NCI-H446 (cell line): ENCODE data around the gene KIF1B.
"Not testable (repeated sequence)": the region's sequence is repeated elsewhere in the genome, so short reads cannot be mapped to it uniquely, and the experiment has no call there.

Source experiments
- DNase-seq, 2 experiments: peaks; one replicate each; lab custom pipeline; 2025; lab: John Stamatoyannopoulos, UW

KIF1B gene

DNA sequence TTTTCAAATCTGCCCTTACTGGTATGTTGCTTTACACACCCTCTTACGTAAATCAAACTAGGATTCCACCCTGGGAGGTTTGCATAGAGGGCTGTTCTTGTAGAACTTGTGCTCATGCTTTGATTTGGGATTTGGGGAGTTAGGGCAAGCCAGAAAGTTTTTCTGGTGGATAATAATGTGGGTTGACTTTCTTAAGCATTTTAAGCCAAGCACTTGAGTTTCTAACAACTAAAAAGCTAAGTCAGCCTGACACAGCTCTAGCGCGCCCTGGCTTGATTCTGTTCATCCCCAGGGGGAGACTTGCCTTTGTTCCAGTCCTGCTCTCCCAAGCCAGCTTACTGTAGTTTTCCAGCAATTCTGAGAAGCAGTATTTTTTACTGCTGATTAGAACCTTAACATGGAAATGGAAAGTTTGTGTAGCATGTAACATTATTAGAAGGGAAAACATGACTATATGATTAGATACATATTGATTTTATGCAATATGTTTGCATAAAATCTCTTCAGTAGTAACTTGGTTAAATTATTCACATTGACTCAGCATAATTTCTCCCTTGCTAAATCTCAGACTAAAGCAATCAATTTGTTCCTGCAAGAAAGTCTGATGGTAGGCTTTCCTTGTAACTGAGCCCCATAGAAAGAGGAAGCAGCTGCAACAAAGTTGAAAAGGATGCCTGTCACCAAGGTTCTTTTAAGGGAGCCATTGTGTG lies 177.5 kb downstream of the KIF1B start:
- DNase-seq, result no peak

- DNase-seq, result no peak
These were observed 178.0 kb downstream of the KIF1B start for GRCh38 chr1:10388387-10388715.

- no peak for DNase-seq
These were observed 179.1 kb downstream of the KIF1B start for GRCh38 chr1:10389271-10389973.

GRCh38 chr1:10396870-10397269 lies 186.5 kb downstream of the KIF1B start:
- no peak for DNase-seq

DNA sequence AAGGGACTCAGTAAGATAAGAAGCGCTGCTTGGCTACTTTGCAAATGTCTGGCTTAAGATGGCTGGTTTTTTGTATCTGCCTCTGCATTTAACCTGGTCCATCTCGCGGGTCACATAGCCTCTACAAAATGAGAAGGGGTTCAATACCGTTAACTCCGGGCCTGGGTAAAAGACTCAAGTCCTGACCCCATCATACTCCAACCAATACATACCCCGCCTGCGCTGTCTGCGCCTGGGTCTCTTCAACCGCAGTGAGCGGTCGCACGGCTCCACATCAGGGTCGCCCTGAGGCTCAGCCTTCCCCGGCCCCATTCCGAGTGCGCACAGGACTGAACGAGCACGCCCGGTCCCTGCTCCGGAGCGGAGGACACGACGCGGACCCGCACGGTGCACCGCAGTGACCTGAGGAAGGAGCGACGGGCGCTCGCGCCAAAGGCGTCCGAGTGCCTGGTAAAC lies 187.9 kb downstream of the KIF1B start:
- no peak for DNase-seq

DNA sequence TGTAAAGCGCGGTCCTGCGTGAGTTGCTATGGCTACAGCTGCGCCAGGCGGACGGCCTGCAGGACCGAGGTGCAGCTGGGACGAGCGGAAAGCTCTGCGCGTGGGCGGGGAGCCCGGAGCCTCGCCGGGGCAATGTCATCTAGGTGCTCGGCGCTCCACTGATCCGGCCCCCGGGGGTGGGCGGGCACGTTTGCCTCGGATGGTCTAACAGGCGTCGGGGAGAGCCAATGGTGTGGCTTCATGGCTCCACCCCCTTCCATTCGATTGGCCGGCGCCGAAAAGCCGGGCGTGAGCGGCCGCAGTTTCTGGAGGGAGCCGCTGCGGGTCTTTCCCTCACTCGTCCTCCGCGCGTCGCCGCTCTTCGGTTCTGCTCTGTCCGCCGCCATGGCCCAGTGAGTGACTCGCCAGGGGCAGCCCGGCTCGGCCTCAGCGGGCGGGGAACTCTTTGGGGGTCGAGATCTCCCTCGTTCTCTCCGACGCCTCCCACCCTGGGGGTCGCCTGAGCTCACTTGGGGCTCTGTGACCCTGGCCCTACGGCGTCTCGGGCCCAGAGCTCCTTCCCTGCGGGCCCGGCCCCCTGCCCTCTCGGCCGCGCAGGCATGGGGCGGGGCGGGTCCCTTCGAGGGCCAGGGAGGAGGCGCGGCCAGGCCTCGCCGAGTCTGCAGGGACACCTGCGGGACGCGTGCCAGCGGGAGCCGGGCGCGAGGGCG lies 188.5 kb downstream of the KIF1B start, which contains the start of gene PGD:
Gene PGD, plus strand, starts transcription at position 331 of the 710 bp plus-strand sequence. Its CDS starts 54 bp downstream, at position 385.
- peak; percentile 97 to 99 for DNase-seq

GRCh38 chr1:10399444-10399941 lies 189.1 kb downstream of the KIF1B start:
- no peak for DNase-seq

DNA sequence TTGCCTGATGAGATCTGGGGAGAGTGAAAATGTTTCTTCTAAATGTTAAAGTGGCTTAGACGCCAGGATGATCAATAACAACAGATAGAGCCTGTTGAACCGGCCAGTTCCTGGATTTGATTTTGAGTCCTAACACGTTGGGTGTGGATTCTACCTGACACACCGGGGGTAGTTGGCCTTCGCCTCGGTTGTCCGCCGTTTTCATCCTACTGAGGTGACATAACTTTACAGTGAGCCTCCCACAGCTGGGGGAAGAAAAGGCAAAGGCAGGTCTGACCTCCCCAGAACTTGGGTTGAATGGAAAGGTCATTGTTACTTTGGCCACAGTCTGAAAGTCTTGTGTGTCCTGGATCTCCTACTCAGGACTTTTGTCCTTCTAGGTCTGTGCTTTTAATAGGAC lies 189.6 kb downstream of the KIF1B start:
- DNase-seq, result no peak

DNA sequence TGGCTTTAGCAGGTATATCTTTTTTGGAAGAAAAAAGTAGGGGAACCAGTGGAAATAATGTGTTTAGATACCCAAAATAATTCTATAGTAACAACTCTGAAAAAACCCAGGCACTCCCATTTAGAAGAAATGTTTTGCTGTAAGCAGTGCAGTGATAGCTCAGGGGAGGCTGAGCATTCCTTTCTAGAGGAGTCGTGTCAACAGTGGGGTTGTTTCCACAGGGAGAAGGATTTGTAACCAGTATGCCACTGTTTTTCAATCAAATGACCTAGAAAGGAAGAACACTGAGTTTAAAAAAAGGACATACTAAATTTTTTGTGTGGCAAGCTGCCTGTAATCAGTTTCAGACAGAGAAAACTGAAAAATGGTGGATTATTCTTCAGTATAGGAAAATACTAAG lies 190.9 kb downstream of the KIF1B start:
- no peak for DNase-seq

GRCh38 chr1:10402729-10403274 lies 192.4 kb downstream of the KIF1B start:
- no peak for DNase-seq

- no peak for DNase-seq
These were observed 196.8 kb downstream of the KIF1B start for GRCh38 chr1:10407201-10407600.

DNA sequence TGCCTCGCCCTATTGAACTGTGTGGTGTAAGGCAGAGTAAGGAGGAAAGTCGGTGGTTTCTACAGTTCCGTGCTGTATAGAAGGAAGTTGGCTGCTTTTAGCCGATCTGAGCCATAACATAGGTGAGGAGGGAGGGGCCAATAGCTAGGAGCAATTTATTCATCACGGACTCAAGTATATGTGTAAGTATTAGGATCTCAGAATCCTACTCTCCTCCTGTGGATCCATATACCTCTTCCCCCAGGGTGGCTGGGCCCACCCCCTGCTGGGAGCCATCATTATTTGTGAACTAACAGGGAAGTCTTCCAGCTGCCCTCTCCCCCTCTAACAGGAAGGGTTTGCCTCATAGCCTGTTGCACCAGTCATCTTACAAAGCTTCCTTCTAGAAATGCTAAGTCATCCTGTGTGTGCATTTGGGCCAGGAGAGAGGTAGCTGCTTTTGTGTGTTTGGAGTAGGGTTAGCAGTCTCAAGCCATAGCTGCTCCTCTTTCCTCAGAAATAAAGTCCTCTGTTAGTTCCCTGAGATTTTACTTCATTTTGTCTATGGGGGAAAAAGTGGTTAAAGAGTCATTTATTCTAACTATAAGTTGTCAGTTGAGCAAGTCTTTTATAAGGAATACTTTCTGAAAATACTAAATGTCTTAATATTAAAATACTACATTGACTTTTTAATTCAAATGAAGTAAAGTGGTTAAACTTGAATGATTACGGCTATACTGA lies 205.0 kb downstream of the KIF1B start:
- DNase-seq, result no peak

GRCh38 chr1:10415967-10416366 lies 205.6 kb downstream of the KIF1B start:
- not testable (repeated sequence) for DNase-seq

DNA sequence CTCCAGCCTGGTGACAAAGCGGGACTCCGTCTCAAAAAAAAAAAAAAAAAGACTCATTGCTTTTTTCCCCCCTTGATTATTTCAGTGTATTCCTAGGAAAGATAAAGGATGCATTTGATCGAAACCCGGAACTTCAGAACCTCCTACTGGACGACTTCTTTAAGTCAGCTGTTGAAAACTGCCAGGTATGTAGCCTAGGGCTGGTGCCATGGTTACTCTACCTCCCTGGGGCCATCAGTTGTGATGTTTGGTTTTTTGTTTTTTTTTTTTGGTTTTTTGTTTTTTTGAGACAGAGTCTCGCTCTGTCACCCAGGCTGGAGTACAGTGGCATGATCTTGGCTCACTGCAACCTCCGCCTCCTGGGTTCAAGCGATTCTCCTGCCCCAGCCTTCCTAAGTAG lies 208.4 kb downstream of the KIF1B start:
- DNase-seq, result not testable (repeated sequence)

- no peak for DNase-seq
These were observed 209.0 kb downstream of the KIF1B start for GRCh38 chr1:10419351-10419750.

GRCh38 chr1:10421637-10422036 lies 211.3 kb downstream of the KIF1B start:
- no peak for DNase-seq

DNA sequence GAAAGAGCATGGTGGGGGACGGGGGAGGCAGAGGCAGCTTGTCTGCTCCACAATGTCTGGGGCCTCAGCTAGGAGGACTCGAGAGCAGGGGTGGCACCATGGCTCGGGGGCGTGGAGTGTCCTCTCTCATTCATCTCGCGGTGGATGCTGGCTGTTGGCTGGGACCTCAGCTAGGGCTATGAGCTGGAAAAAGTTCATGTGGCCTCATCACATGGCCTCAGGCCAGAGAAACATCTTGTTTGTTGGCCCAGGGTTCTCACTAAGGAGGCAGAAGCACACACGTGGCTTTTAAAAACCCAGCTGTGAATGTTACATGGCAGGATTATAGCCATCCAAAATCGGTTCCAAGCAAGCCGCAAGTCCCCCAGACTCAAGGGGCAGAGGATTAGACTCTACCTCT lies 213.7 kb downstream of the KIF1B start:
- DNase-seq, result peak in 1 of 2 experiments; percentile 66

DNA sequence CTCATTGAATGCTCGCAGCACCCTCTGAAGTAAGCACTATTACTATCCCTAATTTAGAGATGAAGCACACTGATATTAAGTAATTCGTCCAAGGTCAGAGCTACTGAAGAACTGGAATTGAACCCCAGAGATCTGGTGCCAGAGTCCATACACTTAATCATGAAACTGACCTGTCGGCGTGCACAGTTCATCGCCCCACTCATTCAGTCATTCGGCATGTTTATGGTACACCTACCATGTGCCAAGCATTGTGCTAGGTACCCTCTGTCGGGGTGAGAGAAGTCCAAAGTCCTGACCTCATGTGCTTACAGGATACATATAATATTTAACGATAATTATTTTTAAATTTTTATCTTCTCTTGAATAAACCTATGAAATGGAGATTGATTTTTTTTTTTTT lies 214.3 kb downstream of the KIF1B start:
- no peak for DNase-seq

DNA sequence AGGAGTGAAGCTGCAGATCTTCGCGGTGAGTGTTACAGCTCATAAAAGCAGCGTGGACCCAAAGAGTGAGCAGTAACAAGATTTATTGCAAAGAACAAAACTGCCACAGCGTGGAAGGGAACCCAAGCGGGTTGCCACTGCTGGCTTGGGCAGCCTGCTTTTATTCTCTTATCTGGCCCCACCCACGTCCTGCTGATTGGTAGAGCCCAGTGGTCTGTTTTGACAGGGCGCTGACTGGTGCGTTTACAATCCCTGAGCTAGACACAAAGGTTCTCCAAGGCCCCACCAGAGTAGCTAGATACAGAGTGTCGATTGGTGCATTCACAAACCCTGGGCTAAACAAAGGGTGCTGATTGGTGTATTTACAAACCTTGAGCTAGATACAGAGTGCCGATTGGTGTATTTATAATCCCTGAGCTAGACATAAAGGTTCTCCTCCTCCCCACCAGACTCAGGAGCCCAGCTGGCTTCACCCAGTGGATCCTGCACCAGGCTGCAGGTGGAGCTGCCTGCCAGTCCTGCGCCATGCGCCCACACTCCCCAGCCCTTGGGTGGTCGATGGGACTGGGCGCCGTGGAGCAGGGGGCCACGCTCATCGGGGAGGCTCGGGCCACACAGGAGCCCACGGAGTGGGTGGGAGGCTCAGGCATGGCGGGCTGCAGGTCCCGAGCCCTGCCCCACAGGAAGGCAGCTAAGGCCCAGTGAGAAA lies 215.6 kb downstream of the KIF1B start:
- DNase-seq, result not testable (repeated sequence)

DNA sequence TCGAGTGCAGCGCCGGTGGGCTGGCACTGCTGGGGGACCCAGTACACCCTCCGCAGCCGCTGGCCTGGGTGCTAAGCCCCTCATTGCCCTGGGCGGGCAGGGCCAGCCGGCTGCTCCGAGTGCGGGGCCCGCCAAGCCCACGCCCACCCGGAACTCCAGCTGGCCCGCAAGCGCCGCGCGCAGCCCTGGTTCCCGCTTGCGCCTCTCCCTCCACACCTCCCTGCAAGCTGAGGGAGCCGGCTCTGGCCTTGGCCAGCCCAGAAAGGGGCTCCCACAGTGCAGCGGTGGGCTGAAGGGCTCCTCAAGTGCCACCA lies 216.1 kb downstream of the KIF1B start:
- not testable (repeated sequence) for DNase-seq

- DNase-seq, result no peak
These were observed 218.6 kb downstream of the KIF1B start for GRCh38 chr1:10428984-10429383.
